Transverse colon (tissue), 4 donors: ENCODE data around the gene TBCCD1. TPM values are rescaled to one million over a fixed set of nuclear protein-coding genes. Genes with fewer than 3 reads are reported as not detected.

Experiments used
- DNase-seq: peaks from one replicate; pipeline ENCODE4 v3.0.0-alpha.2; 2019
- H3K27ac ChIP-seq, 4 donors: fragments of 200-600 bp; sonication (generic); 2 replicates each; pipeline ENCODE4 v1.5.1; 2016 to 2018; ENCODE audit warnings: inconsistent platforms in 4 of 4
- H3K27me3 ChIP-seq: fragments of 200-600 bp; sonication (generic); 2 replicates; pipeline ENCODE4 v1.5.1; 2017; ENCODE audit warnings: inconsistent platforms
- H3K36me3 ChIP-seq, 4 donors: fragments of 200-600 bp; sonication (generic); 2 replicates each; pipeline ENCODE4 v1.5.1; 2017 to 2019; ENCODE audit warnings: inconsistent platforms in 4 of 4
- H3K4me1 ChIP-seq, 4 donors: fragments of 200-600 bp; sonication (generic); 2 replicates each; pipeline ENCODE4 v1.5.1; 2017 to 2020; ENCODE audit warnings: inconsistent platforms in 4 of 4
- H3K4me3 ChIP-seq, 4 donors: fragments of 200-600 bp; sonication (generic); 1 replicate in 1 of 4; 2 replicates in 3 of 4; pipeline versions ENCODE4 v1.5.1 to v1.6.1; 2017 to 2019; ENCODE audit warnings: inconsistent platforms in 4 of 4
- H3K9me3 ChIP-seq, 2 donors: fragments of 200-600 bp; sonication (generic); 2 replicates each; pipeline ENCODE4 v1.5.1; 2017 to 2019; ENCODE audit warnings: inconsistent platforms in 2 of 2
- EP300 ChIP-seq: sonication (generic); formaldehyde crosslinking; IDR thresholded peaks from one replicate; pipeline ENCODE4 v1.6.1; 2017; ENCODE audit warnings: antibody characterized with exemption, low read depth
- POLR2A ChIP-seq: fragments of 450-650 bp; IDR thresholded peaks from one replicate; pipeline ENCODE4 v1.6.1; 2016; ENCODE audit warnings: antibody characterized with exemption, mild to moderate bottlenecking, moderate library complexity
- POLR2AphosphoS5 ChIP-seq, 3 donors: sonication (generic); formaldehyde crosslinking; IDR thresholded peaks; one replicate each; pipeline ENCODE4 v1.6.1; 2016; ENCODE audit warnings: antibody characterized with exemption in 3 of 3
- WGBS, 2 donors: methylation state at CpG; one replicate each; pipeline ENCODE4 v1.1.5; 2018; ENCODE audit warnings: low coverage in 1 of 2; 5-methylcytosine and 5-hydroxymethylcytosine counted together
- in situ Hi-C, 4 donors: fragments of 200-750 bp; cut with MboI; loops; one replicate each; pipeline versions ENCODE4 v1.15.0 to v1.15.1; 2017; ENCODE audit warnings: low sequenced_read_pairs in 3 of 4, low pct_ligation_motif_present in 1 of 4, low pct_unique_long_range_greater_than_20kb in 1 of 4
- intact Hi-C: fragments of 100-400 bp; cut with DNase I; formaldehyde crosslinking; loops from one replicate; pipeline ENCODE4 v1.15.1; 2023; ENCODE audit warnings: low total_unique reads
- total RNA-seq, 4 donors: library from RNA; depleted of rRNA; stranded (reverse); fragments of >200 nt; gene quantifications; one replicate each; pipeline ENCODE4 v1.1.0, GENCODE V29; 2016
- TF ChIP-seq, protein P1 (sequence below), 5 experiments: fragments of 200-600 bp in 3 of 5; fragments of 450-650 bp in 2 of 5; sonication (generic) in 3 of 5; IDR thresholded peaks; 1 replicate in 2 of 5; 2 replicates in 3 of 5; pipeline ENCODE4 v1.5.1; 2016 to 2017; ENCODE audit warnings: antibody characterized with exemption in 5 of 5, inconsistent platforms in 3 of 5, mild to moderate bottlenecking in 2 of 5, moderate library complexity in 1 of 5

TBCCD1 gene
- total RNA-seq, 4 donors from 2014 or later, result 7.1 to 15.4 (median 13.9) TPM

DNA sequence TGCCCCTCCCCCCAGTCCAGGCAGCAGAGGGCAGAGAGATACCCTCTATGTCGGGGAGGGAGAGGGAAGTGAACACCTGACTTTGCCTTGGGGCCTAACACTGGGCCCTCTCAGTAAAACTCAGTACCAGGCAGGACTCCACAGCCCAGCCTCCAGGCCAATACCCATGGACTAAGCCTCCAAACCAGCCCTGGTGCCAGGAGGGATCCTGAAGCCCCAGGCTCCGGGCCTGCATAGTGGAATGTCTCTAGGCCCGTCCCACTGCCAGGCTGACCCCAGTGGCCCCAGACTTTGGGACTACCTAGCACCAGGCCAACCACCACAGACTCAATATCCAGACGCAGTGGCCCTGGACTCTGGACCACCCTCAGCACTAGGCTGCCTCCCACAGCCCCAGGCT, 69.5 kb downstream of the TBCCD1 start:
- TF ChIP-seq, protein P1, sequence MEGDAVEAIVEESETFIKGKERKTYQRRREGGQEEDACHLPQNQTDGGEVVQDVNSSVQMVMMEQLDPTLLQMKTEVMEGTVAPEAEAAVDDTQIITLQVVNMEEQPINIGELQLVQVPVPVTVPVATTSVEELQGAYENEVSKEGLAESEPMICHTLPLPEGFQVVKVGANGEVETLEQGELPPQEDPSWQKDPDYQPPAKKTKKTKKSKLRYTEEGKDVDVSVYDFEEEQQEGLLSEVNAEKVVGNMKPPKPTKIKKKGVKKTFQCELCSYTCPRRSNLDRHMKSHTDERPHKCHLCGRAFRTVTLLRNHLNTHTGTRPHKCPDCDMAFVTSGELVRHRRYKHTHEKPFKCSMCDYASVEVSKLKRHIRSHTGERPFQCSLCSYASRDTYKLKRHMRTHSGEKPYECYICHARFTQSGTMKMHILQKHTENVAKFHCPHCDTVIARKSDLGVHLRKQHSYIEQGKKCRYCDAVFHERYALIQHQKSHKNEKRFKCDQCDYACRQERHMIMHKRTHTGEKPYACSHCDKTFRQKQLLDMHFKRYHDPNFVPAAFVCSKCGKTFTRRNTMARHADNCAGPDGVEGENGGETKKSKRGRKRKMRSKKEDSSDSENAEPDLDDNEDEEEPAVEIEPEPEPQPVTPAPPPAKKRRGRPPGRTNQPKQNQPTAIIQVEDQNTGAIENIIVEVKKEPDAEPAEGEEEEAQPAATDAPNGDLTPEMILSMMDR (IDR thresholded peaks at IDR 0.05), result no peak
- TF ChIP-seq POLR2AphosphoS5 (IDR thresholded peaks at IDR 0.05) (no peak), EP300 (no peak), POLR2A (no peak)
- Histone ChIP-seq H3K4me1 (peaks cover 0 to 5% (median 0%) of the 10 kb centered on the region in 4 donors), H3K27ac (no peak overlapping the region), H3K27me3 (no peaks in the 10 kb centered on the region), H3K9me3 (no peaks in the 10 kb centered on the region), H3K36me3 (no peaks in the 10 kb centered on the region), H3K4me3 (no peak overlapping the region)
- WGBS, 2 donors, result 67 to 95% methylated on average over 1 to 4 of the region's 4 CpGs
- in situ Hi-C loops, result no loop called here
- intact Hi-C loops, result no loop called here
- DNase-seq, result no peak

GRCh38 chr3:186496635-186497034, 70.5 kb downstream of the TBCCD1 start:
- Histone ChIP-seq H3K27ac (no peak overlapping the region), H3K27me3 (no peaks in the 10 kb centered on the region), H3K9me3 (no peaks in the 10 kb centered on the region), H3K4me1 (peaks cover 0 to 5% (median 0%) of the 10 kb centered on the region in 4 donors), H3K4me3 (no peak overlapping the region), H3K36me3 (no peaks in the 10 kb centered on the region)
- intact Hi-C loops (no loop called here), in situ Hi-C loops (no loop called here)
- DNase-seq, result no peak
- TF ChIP-seq POLR2A (no peak), POLR2AphosphoS5 (IDR thresholded peaks at IDR 0.05) (no peak), EP300 (no peak)
- TF ChIP-seq, protein P1 (IDR thresholded peaks at IDR 0.05), result no peak

Other genes with a start within 250 kb of the TBCCD1 start
- 1 to 10 TPM in 3 of 4 donors, under 1 TPM in 1; 1.00 to 2.9 (median 1.8) TPM for gene DGKG, start 205.1 kb downstream of the TBCCD1 start, total RNA-seq
- 10 to 100 TPM in 1 of 4 donors, 1 to 10 TPM in 2, not detected in 1; 2.2 to 60.7 (median 4.4) TPM for gene CRYGS, start 23.0 kb downstream of the TBCCD1 start, total RNA-seq
- gene DNAJB11, start 3.4 kb upstream of the TBCCD1 start, total RNA-seq, result 10 to 100 TPM; 15.7 to 50.0 (median 29.4) TPM
- gene AHSG, start 45.7 kb upstream of the TBCCD1 start, total RNA-seq, result not detected
- gene FETUB, start 73.1 kb upstream of the TBCCD1 start, total RNA-seq, result not detected
- gene HRG, start 98.7 kb upstream of the TBCCD1 start, total RNA-seq, result not detected
- 1 to 10 TPM in 2 of 4 donors, not detected in 2; 1.6 to 2.0 TPM for gene KNG1, start 150.0 kb upstream of the TBCCD1 start, total RNA-seq
- gene EIF4A2, start 216.2 kb upstream of the TBCCD1 start, total RNA-seq, result 100 to 1,000 TPM; 146 to 550 (median 353) TPM
- gene RFC4, start 239.1 kb upstream of the TBCCD1 start, total RNA-seq, result 100 to 1,000 TPM in 1 of 4 donors, 10 to 100 TPM in 1, 1 to 10 TPM in 1, not detected in 1; 7.2 to 226 (median 10.5) TPM